K562 (cell line): ENCODE results near the gene VWA1. TPM values are rescaled to one million over a fixed set of nuclear protein-coding genes. Genes with fewer than 3 reads are reported as not detected.
A peak's percentile ranks its signal among the peaks of the same experiment; 100 is the strongest.

Experiments
- ARID1B ChIP-seq: fragments of 450-650 bp; IDR thresholded peaks from 2 replicates; pipeline ENCODE4 v1.6.1; 2016; ENCODE audit warnings: antibody characterized with exemption, mild to moderate bottlenecking, inconsistent platforms
- ARID2 ChIP-seq: fragments of 450-650 bp; IDR thresholded peaks from 2 replicates; pipeline ENCODE4 v1.6.1; 2017; ENCODE audit warnings: antibody characterized with exemption, mild to moderate bottlenecking
- ASH1L ChIP-seq: fragments of 450-650 bp; IDR thresholded peaks from 2 replicates; pipeline ENCODE4 v1.6.1; 2018; ENCODE audit warnings: borderline replicate concordance, mild to moderate bottlenecking, low read depth; ENCODE audit not compliant: partially characterized antibody
- BCOR ChIP-seq: fragments of 450-650 bp; IDR thresholded peaks from 2 replicates; pipeline ENCODE4 v1.6.1; 2016
- CBX2 ChIP-seq: fragments of 200-600 bp; sonication (generic); IDR thresholded peaks from one replicate; pipeline ENCODE4 v1.6.1; 2012; ENCODE audit warnings: mild to moderate bottlenecking, low read length, inconsistent platforms; ENCODE audit not compliant: insufficient read depth, poor library complexity, severe bottlenecking
- CBX5 ChIP-seq: IDR thresholded peaks from 2 replicates; pipeline ENCODE4 v1.6.1; 2014; ENCODE audit warnings: low read depth, borderline replicate concordance
- GABPB1 ChIP-seq: sonication (generic); formaldehyde crosslinking; IDR thresholded peaks from 2 replicates; pipeline ENCODE4 v1.8.0; 2022; ENCODE audit warnings: mild to moderate bottlenecking, missing genetic modification reagents
- GABPB2 ChIP-seq: fragments of 250-450 bp; sonication (Bioruptor Pico); conservative IDR thresholded peaks from 2 replicates; pipeline ENCODE4 v1.5.1; 2021; ENCODE audit warnings: mild to moderate bottlenecking
- HNRNPL ChIP-seq: fragments of 200-400 bp; formaldehyde crosslinking; IDR thresholded peaks from 2 replicates; pipeline ENCODE4 v1.6.1; 2017; ENCODE audit warnings: low read depth, mild to moderate bottlenecking, low read length
- IRF1 ChIP-seq: sonication (generic); formaldehyde crosslinking; IDR thresholded peaks from 2 replicates; pipeline ENCODE4 v1.8.0; 2022; ENCODE audit warnings: missing genetic modification reagents, mild to moderate bottlenecking, borderline replicate concordance
- JUND ChIP-seq, 2 experiments: IDR thresholded peaks; 2 replicates in 1 of 2; 3 replicates in 1 of 2; pipeline ENCODE4 v1.6.1; 2011; ENCODE audit warnings: borderline replicate concordance in 2 of 2, low read depth in 2 of 2, low read length in 2 of 2, improper control_type of control experiment in 1 of 2, missing biosample characterization in 1 of 2, missing genetic modification characterization in 1 of 2, missing genetic modification reagents in 1 of 2
- NCOA4 ChIP-seq: fragments of 450-650 bp; IDR thresholded peaks from 2 replicates; pipeline ENCODE4 v1.6.1; 2018; ENCODE audit warnings: mild to moderate bottlenecking; ENCODE audit not compliant: partially characterized antibody
- POLR2AphosphoS5 ChIP-seq: IDR thresholded peaks from 2 replicates; pipeline ENCODE4 v1.6.1; 2011; ENCODE audit warnings: mild to moderate bottlenecking, low read depth, low read length, moderate library complexity; ENCODE audit not compliant: control insufficient read depth, insufficient read depth
- SIX5 ChIP-seq, 2 experiments: IDR thresholded peaks; 2 replicates each; pipeline ENCODE4 v1.6.1; 2011; ENCODE audit warnings: low read length in 2 of 2, borderline replicate concordance in 1 of 2, low read depth in 1 of 2, mild to moderate bottlenecking in 1 of 2, moderate library complexity in 1 of 2; ENCODE audit not compliant: insufficient read depth in 1 of 2
- TFAP4 ChIP-seq: sonication (generic); formaldehyde crosslinking; IDR thresholded peaks from 2 replicates; pipeline ENCODE4 v1.8.0; 2022; ENCODE audit warnings: missing genetic modification reagents, mild to moderate bottlenecking, moderate library complexity, borderline replicate concordance
- ZBTB49 ChIP-seq: sonication (generic); formaldehyde crosslinking; IDR thresholded peaks from 2 replicates; pipeline ENCODE4 v1.8.0; 2022; ENCODE audit warnings: missing genetic modification reagents, mild to moderate bottlenecking, borderline replicate concordance
- ZFPM2 ChIP-seq: fragments of 250-450 bp; sonication (Bioruptor Pico); IDR thresholded peaks from 2 replicates; pipeline ENCODE4 v1.5.1; 2022; ENCODE audit warnings: mild to moderate bottlenecking
- ZNF76 ChIP-seq: fragments of 250-450 bp; sonication (Bioruptor Pico); IDR thresholded peaks from 2 replicates; pipeline ENCODE4 v1.4.0; 2020; ENCODE audit warnings: mild to moderate bottlenecking, moderate library complexity, borderline replicate concordance
- polyA plus RNA-seq, 8 experiments: library from polyadenylated mRNA; depleted of rRNA in 4 of 8; stranded (reverse) in 5 of 8; unstranded in 3 of 8; fragments of >200 nt; fragmentation: Nextera tagmentation in 2 of 8; fragmentation: Illumina TruSeq in 1 of 8; extraction: Ambion mirVana in 2 of 8; extraction: Trizol in 1 of 8; gene quantifications; 2 replicates each; pipeline versions ENCODE4 v1.2.1 to v1.2.3, GENCODE V29; 2011 to 2014; ENCODE audit warnings: inconsistent platforms in 1 of 8, missing spikeins in 1 of 8
- total RNA-seq, 7 experiments: library from RNA; depleted of rRNA in 6 of 7; stranded (reverse); fragments of >200 nt in 6 of 7; fragmentation: Illumina TruSeq in 2 of 7; extraction: Trizol in 2 of 7; gene quantifications; 2 replicates each; pipeline versions ENCODE4 v1.2.1 to v1.2.3, GENCODE V29; 2011 to 2021; ENCODE audit warnings: low replicate concordance in 1 of 7

Gene VWA1
- total and polyA plus RNA-seq, 9 of the 15 experiments (the other 6 are each of a cell fraction or from before 2014, with no cell fraction given) = 0.01 to 6.4 (median 0.85) TPM

GRCh38 chr1:1432951-1433803, 2.3 kb upstream of the VWA1 start (continued):
- peak; percentile 59; the same call in 1 of the 2 replicates for TF ChIP-seq ARID1B
- no peak for TF ChIP-seq GABPB1 (CRISPR knock-in tag)
- TF ChIP-seq TFAP4 = peak; percentile 96
- TF ChIP-seq IRF1 (CRISPR knock-in tag) = no peak
- no peak for TF ChIP-seq ZBTB49
- TF ChIP-seq NCOA4 = no peak
- 0 out of 2 replicates have a peak, but pooled peaks have one; percentile 29 for TF ChIP-seq HNRNPL
- 0 out of 2 replicates have a peak, but pooled peaks have one; percentile 80 for TF ChIP-seq ZNF76 (CRISPR knock-in tag)
- no peak for TF ChIP-seq CBX5
- TF ChIP-seq JUND (IDR thresholded peaks at IDR 0.05; ENCODE audit: borderline replicate concordance, low read depth, low read length) = peak; percentile 69
- TF ChIP-seq JUND (tag; IDR thresholded peaks at IDR 0.05; ENCODE audit: borderline replicate concordance, low read depth, low read length) = peak; percentile 74; the same call in 1 of the 3 replicates
- no peak for TF ChIP-seq SIX5 (IDR thresholded peaks at IDR 0.05; ENCODE audit: borderline replicate concordance in 1 of 2, insufficient read depth in 1 of 2, low read depth in 1 of 2, low read length in 2 of 2)
- no peak for TF ChIP-seq ZFPM2 (CRISPR knock-in tag)
- TF ChIP-seq POLR2AphosphoS5 = no peak
- no peak for TF ChIP-seq BCOR
- no peak for TF ChIP-seq ASH1L
- TF ChIP-seq GABPB2 (CRISPR knock-in tag) = no peak
- TF ChIP-seq CBX2 = no peak
- no peak for TF ChIP-seq ARID2
